ENCODE data around the gene SAXO1.
"Not testable (repeated sequence)": the region's sequence is repeated elsewhere in the genome, so short reads cannot be mapped to it uniquely, and the experiment has no call there.

The SAXO1 gene

GRCh38 chr9:19033015-19033414 is at the start of gene SAXO1:
Gene SAXO1 (minus strand): TSS chr9:19033209. CDS start chr9:19032908, 301 bp downstream.
- DNase-seq (ENCODE audit: low spot score): no peak

- peak; percentile 52 for DNase-seq (ENCODE audit: low spot score)
Measured at GRCh38 chr9:19074836-19075235, 41.8 kb upstream of the SAXO1 start.

- DNase-seq (ENCODE audit: low spot score): no peak
Measured at GRCh38 chr9:19074229-19074628, 41.2 kb upstream of the SAXO1 start.

- no peak for DNase-seq (ENCODE audit: low spot score)
Measured at GRCh38 chr9:19057033-19057432, 24.0 kb upstream of the SAXO1 start.

GRCh38 chr9:19050637-19051591 is 17.9 kb upstream of the SAXO1 start:
- DNase-seq (ENCODE audit: low spot score): peak; percentile 46

GRCh38 chr9:19049917-19050636 is 17.1 kb upstream of the SAXO1 start:
- DNase-seq (ENCODE audit: low spot score): peak; percentile 61

GRCh38 chr9:19048966-19049916 is 16.2 kb upstream of the SAXO1 start, which contains the start of gene RRAGA:
Gene RRAGA (plus strand): TSS chr9:19049427. CDS start chr9:19049660, 233 bp downstream.
- peak; percentile 98 for DNase-seq (ENCODE audit: low spot score)

GRCh38 chr9:19036611-19037010 is 3.6 kb upstream of the SAXO1 start:
- DNase-seq (ENCODE audit: low spot score): no peak

- no peak for DNase-seq (ENCODE audit: low spot score)
Measured at GRCh38 chr9:19032406-19032805, 603 bp downstream of the SAXO1 start.

GRCh38 chr9:19030899-19031298 is 2.1 kb downstream of the SAXO1 start:
- no peak for DNase-seq (ENCODE audit: low spot score)

GRCh38 chr9:19028835-19029451 is 4.1 kb downstream of the SAXO1 start:
- DNase-seq (ENCODE audit: low spot score): peak; percentile 73

GRCh38 chr9:19027825-19028224 is 5.2 kb downstream of the SAXO1 start:
- DNase-seq (ENCODE audit: low spot score): no peak

- DNase-seq (ENCODE audit: low spot score): no peak
Measured at GRCh38 chr9:19026375-19026774, 6.6 kb downstream of the SAXO1 start.

- no peak for DNase-seq (ENCODE audit: low spot score)
Measured at GRCh38 chr9:19023078-19023477, 9.9 kb downstream of the SAXO1 start.

- no peak for DNase-seq (ENCODE audit: low spot score)
Measured at GRCh38 chr9:19022206-19022605, 10.8 kb downstream of the SAXO1 start.

GRCh38 chr9:19021649-19022048 is 11.4 kb downstream of the SAXO1 start:
- DNase-seq (ENCODE audit: low spot score): not testable (repeated sequence)

- DNase-seq (ENCODE audit: low spot score): no peak
Measured at GRCh38 chr9:19020886-19021455, 12.0 kb downstream of the SAXO1 start.

GRCh38 chr9:19018201-19018600 is 14.8 kb downstream of the SAXO1 start:
- no peak for DNase-seq (ENCODE audit: low spot score)

GRCh38 chr9:19009391-19009965 is 23.5 kb downstream of the SAXO1 start:
- no peak for DNase-seq (ENCODE audit: low spot score)

GRCh38 chr9:19000133-19000532 is 32.9 kb downstream of the SAXO1 start:
- DNase-seq (ENCODE audit: low spot score): no peak

Measured in kidney tubule cell (primary cell).